ENCODE measurements around the gene LAMB1.

LAMB1 gene

GRCh38 chr7:107975394-107976013 is 27.5 kb downstream of the LAMB1 start:
- no peak overlapping the region for H3K27ac ChIP-seq
- peaks cover 92% of the 10 kb centered on the region for H3K36me3 ChIP-seq (ENCODE audit: insufficient read depth, low read length)
- TF ChIP-seq EZH2 (IDR thresholded peaks at IDR 0.05) (no peak), POLR2AphosphoS5 (IDR thresholded peaks at IDR 0.05; ENCODE audit: borderline replicate concordance, low read depth, low read length) (no peak), FOXP2 (optimal IDR thresholded peaks at IDR 0.05; ENCODE audit: control extremely low read depth, extremely low read length, insufficient read depth) (no peak)

GRCh38 chr7:107973861-107974260 is 29.1 kb downstream of the LAMB1 start:
- Histone ChIP-seq H3K9me3 (ENCODE audit: low read depth, low read length) (no peaks in the 10 kb centered on the region), H3K27ac (peak overlapping the region; percentile 98), H3K9ac (ENCODE audit: insufficient read length) (no peak overlapping the region), H3K36me3 (ENCODE audit: insufficient read depth, low read length) (peaks cover 87% of the 10 kb centered on the region), H3K4me3 (no peak overlapping the region)
- DNase-seq (ENCODE audit: low read depth, low spot score), result no peak
- TF ChIP-seq FOXP2 (optimal IDR thresholded peaks at IDR 0.05; ENCODE audit: control extremely low read depth, extremely low read length, insufficient read depth), result no peak
- TF ChIP-seq POLR2AphosphoS5 (IDR thresholded peaks at IDR 0.05; ENCODE audit: borderline replicate concordance, low read depth, low read length), result no peak
- no peak for TF ChIP-seq EZH2 (IDR thresholded peaks at IDR 0.05)

More at GRCh38 chr7:107975394-107976013, 27.5 kb downstream of the LAMB1 start:
- Histone ChIP-seq H3K9ac (ENCODE audit: insufficient read length) (no peak overlapping the region), H3K4me3 (no peak overlapping the region), H3K9me3 (ENCODE audit: low read depth, low read length) (no peaks in the 10 kb centered on the region)
- DNase-seq (ENCODE audit: low read depth, low spot score), result no peak

GRCh38 chr7:107972941-107973376 is 30.0 kb downstream of the LAMB1 start:
- TF ChIP-seq POLR2AphosphoS5 (IDR thresholded peaks at IDR 0.05; ENCODE audit: borderline replicate concordance, low read depth, low read length), result no peak
- no peak for TF ChIP-seq EZH2 (IDR thresholded peaks at IDR 0.05)
- no peak for TF ChIP-seq FOXP2 (optimal IDR thresholded peaks at IDR 0.05; ENCODE audit: control extremely low read depth, extremely low read length, insufficient read depth)
- Histone ChIP-seq H3K9me3 (ENCODE audit: low read depth, low read length) (no peaks in the 10 kb centered on the region), H3K4me3 (peak overlapping the region; percentile 58; the same call in 1 of the 2 replicates), H3K9ac (ENCODE audit: insufficient read length) (no peak overlapping the region), H3K27ac (peak overlapping the region; percentile 98), H3K36me3 (ENCODE audit: insufficient read depth, low read length) (peaks cover 88% of the 10 kb centered on the region)
- no peak for DNase-seq (ENCODE audit: low read depth, low spot score)

GRCh38 chr7:107972075-107972482 is 30.9 kb downstream of the LAMB1 start:
- Histone ChIP-seq H3K9me3 (ENCODE audit: low read depth, low read length) (no peaks in the 10 kb centered on the region), H3K36me3 (ENCODE audit: insufficient read depth, low read length) (peaks cover 88% of the 10 kb centered on the region), H3K4me3 (peak overlapping the region; percentile 58), H3K27ac (peak overlapping the region; percentile 98), H3K9ac (ENCODE audit: insufficient read length) (peak overlapping the region; percentile 54)
- peak; percentile 89 for DNase-seq (ENCODE audit: low read depth, low spot score)
- TF ChIP-seq FOXP2 (optimal IDR thresholded peaks at IDR 0.05; ENCODE audit: control extremely low read depth, extremely low read length, insufficient read depth), result no peak
- TF ChIP-seq POLR2AphosphoS5 (IDR thresholded peaks at IDR 0.05; ENCODE audit: borderline replicate concordance, low read depth, low read length), result peak; percentile 36; the same call in 1 of the 2 replicates

GRCh38 chr7:107971613-107972012 is 31.3 kb downstream of the LAMB1 start:
- peak overlapping the region; percentile 54 for H3K9ac ChIP-seq (ENCODE audit: insufficient read length)
- peak overlapping the region; percentile 98 for H3K27ac ChIP-seq
- H3K36me3 ChIP-seq (ENCODE audit: insufficient read depth, low read length), result peaks cover 88% of the 10 kb centered on the region
- DNase-seq (ENCODE audit: low read depth, low spot score), result no peak
- peak overlapping the region; percentile 58 for H3K4me3 ChIP-seq
- no peak for TF ChIP-seq POLR2AphosphoS5 (IDR thresholded peaks at IDR 0.05; ENCODE audit: borderline replicate concordance, low read depth, low read length)
- no peak for TF ChIP-seq EZH2 (IDR thresholded peaks at IDR 0.05)
- no peak for TF ChIP-seq FOXP2 (optimal IDR thresholded peaks at IDR 0.05; ENCODE audit: control extremely low read depth, extremely low read length, insufficient read depth)
- H3K9me3 ChIP-seq (ENCODE audit: low read depth, low read length), result no peaks in the 10 kb centered on the region

GRCh38 chr7:107971100-107971499 is 31.9 kb downstream of the LAMB1 start:
- H3K9ac ChIP-seq (ENCODE audit: insufficient read length), result no peak overlapping the region
- peak overlapping the region; percentile 98 for H3K27ac ChIP-seq
- TF ChIP-seq FOXP2 (optimal IDR thresholded peaks at IDR 0.05; ENCODE audit: control extremely low read depth, extremely low read length, insufficient read depth), result no peak
- TF ChIP-seq EZH2 (IDR thresholded peaks at IDR 0.05), result no peak
- TF ChIP-seq POLR2AphosphoS5 (IDR thresholded peaks at IDR 0.05; ENCODE audit: borderline replicate concordance, low read depth, low read length), result no peak
- no peaks in the 10 kb centered on the region for H3K9me3 ChIP-seq (ENCODE audit: low read depth, low read length)
- H3K36me3 ChIP-seq (ENCODE audit: insufficient read depth, low read length), result peaks cover 88% of the 10 kb centered on the region
- no peak for DNase-seq (ENCODE audit: low read depth, low spot score)
- no peak overlapping the region for H3K4me3 ChIP-seq

GRCh38 chr7:107969856-107970255 is 33.1 kb downstream of the LAMB1 start:
- H3K4me3 ChIP-seq, result no peak overlapping the region
- no peaks in the 10 kb centered on the region for H3K9me3 ChIP-seq (ENCODE audit: low read depth, low read length)
- H3K27ac ChIP-seq, result no peak overlapping the region
- H3K9ac ChIP-seq (ENCODE audit: insufficient read length), result no peak overlapping the region
- H3K36me3 ChIP-seq (ENCODE audit: insufficient read depth, low read length), result peaks cover 85% of the 10 kb centered on the region
- no peak for DNase-seq (ENCODE audit: low read depth, low spot score)
- TF ChIP-seq FOXP2 (optimal IDR thresholded peaks at IDR 0.05; ENCODE audit: control extremely low read depth, extremely low read length, insufficient read depth) (no peak), EZH2 (IDR thresholded peaks at IDR 0.05) (no peak), POLR2AphosphoS5 (IDR thresholded peaks at IDR 0.05; ENCODE audit: borderline replicate concordance, low read depth, low read length) (no peak)

GRCh38 chr7:107968449-107968848 is 34.5 kb downstream of the LAMB1 start:
- TF ChIP-seq EZH2 (IDR thresholded peaks at IDR 0.05) (no peak), POLR2AphosphoS5 (IDR thresholded peaks at IDR 0.05; ENCODE audit: borderline replicate concordance, low read depth, low read length) (no peak), FOXP2 (optimal IDR thresholded peaks at IDR 0.05; ENCODE audit: control extremely low read depth, extremely low read length, insufficient read depth) (no peak)
- H3K27ac ChIP-seq, result no peak overlapping the region
- H3K9ac ChIP-seq (ENCODE audit: insufficient read length), result no peak overlapping the region
- no peak for DNase-seq (ENCODE audit: low read depth, low spot score)
- no peak overlapping the region for H3K4me3 ChIP-seq
- H3K36me3 ChIP-seq (ENCODE audit: insufficient read depth, low read length), result peaks cover 87% of the 10 kb centered on the region
- no peaks in the 10 kb centered on the region for H3K9me3 ChIP-seq (ENCODE audit: low read depth, low read length)

Measured in SK-N-MC (cell line).